Iris pigment epithelial cell (primary cell): ENCODE measurements around the gene NUTM2B.
"Not testable (repeated sequence)": the region's sequence is repeated elsewhere in the genome, so short reads cannot be mapped to it uniquely, and the experiment has no call there.

ENCODE experiments used
- DNase-seq: peaks from one replicate; pipeline ENCODE4 v3.0.0-alpha.2; 2011; ENCODE audit warnings: low read depth

NUTM2B gene

GRCh38 chr10:79748510-79748909, 45.5 kb downstream of the NUTM2B start:
- not testable (repeated sequence) for DNase-seq

- DNase-seq, result not testable (repeated sequence)
Observed at GRCh38 chr10:79753601-79754000, 50.6 kb downstream of the NUTM2B start.

GRCh38 chr10:79758297-79758993, 55.4 kb downstream of the NUTM2B start:
- DNase-seq, result peak; percentile 15
